H1 (cell line): ENCODE data around the gene OR52B6. TPM values are rescaled to one million over a fixed set of nuclear protein-coding genes. Genes with fewer than 3 reads are reported as not detected.
"Not testable (repeated sequence)": the region's sequence is repeated elsewhere in the genome, so short reads cannot be mapped to it uniquely, and the experiment has no call there.

Experiments used
- CTCF ChIA-PET: fragments of 300-600 bp; sonication (Branson Sonifier 250); formaldehyde crosslinking; loops from one replicate; lab custom pipeline; 2021; ENCODE audit not compliant: partially characterized antibody; lab: Charles Lee
- POLR2A ChIA-PET: fragments of 300-600 bp; sonication (Branson Sonifier 250); formaldehyde crosslinking; loops from one replicate; lab custom pipeline; 2021; ENCODE audit warnings: inconsistent platforms; ENCODE audit not compliant: partially characterized antibody; lab: Charles Lee
- DNase-seq, 2 experiments: peaks; one replicate each; pipeline versions ENCODE4 v3.0.0 to v3.0.0-alpha.2; 2010 to 2022; ENCODE audit warnings: low spot score in 2 of 2, low read depth in 1 of 2, mixed read lengths in 1 of 2
- FAIRE-seq: peaks from 2 replicates; lab custom pipeline; 2011; peaks lifted over from hg19 to GRCh38; lab: Jason Lieb, UNC
- H2AFZ ChIP-seq: 2 replicates; pipeline ENCODE4 v1.8.1; 2012; ENCODE audit warnings: low read length, inconsistent platforms
- H2AK5ac ChIP-seq: 2 replicates; pipeline ENCODE4 v1.6.1; 2013; ENCODE audit warnings: low read depth, low read length
- H2BK120ac ChIP-seq: replicated peaks from 2 replicates; pipeline ENCODE3; 2013; ENCODE audit warnings: low read depth, low read length, inconsistent platforms
- H2BK12ac ChIP-seq: 2 replicates; pipeline ENCODE4 v1.6.1; 2013; ENCODE audit warnings: low read depth, low read length
- H2BK15ac ChIP-seq: 2 replicates; pipeline ENCODE4 v1.6.1; 2013; ENCODE audit warnings: low read length
- H2BK20ac ChIP-seq: 2 replicates; pipeline ENCODE4 v1.6.1; 2013; ENCODE audit warnings: low read length
- H2BK5ac ChIP-seq: 2 replicates; pipeline ENCODE4 v1.6.1; 2013; ENCODE audit warnings: low read depth, low read length
- H3K14ac ChIP-seq: 2 replicates; pipeline ENCODE4 v1.6.1; 2013; ENCODE audit warnings: inconsistent platforms; ENCODE audit not compliant: insufficient read length
- H3K18ac ChIP-seq: 2 replicates; pipeline ENCODE4 v1.6.1; 2013; ENCODE audit warnings: low read length; ENCODE audit errors: extremely low read depth
- H3K23ac ChIP-seq: 2 replicates; pipeline ENCODE4 v1.6.1; 2013; ENCODE audit warnings: inconsistent platforms; ENCODE audit not compliant: insufficient read length
- H3K23me2 ChIP-seq: 2 replicates; pipeline ENCODE4 v1.6.1; 2013; ENCODE audit warnings: low read depth, low read length
- H3K27ac ChIP-seq: 2 replicates; pipeline ENCODE4 v1.6.1; 2011; ENCODE audit warnings: low read depth, low read length, inconsistent platforms
- H3K27me3 ChIP-seq, 4 experiments: replicated peaks in 1 of 4; 1 replicate in 1 of 4; 2 replicates in 3 of 4; pipeline versions ENCODE4 v1.6.1 to v1.8.1; 2011 to 2013; ENCODE audit warnings: low read length in 3 of 4, mild to moderate bottlenecking in 3 of 4, inconsistent platforms in 2 of 4, mixed read lengths in 2 of 4, moderate library complexity in 1 of 4; ENCODE audit not compliant: control insufficient read depth in 3 of 4, insufficient read depth in 3 of 4; ENCODE audit errors: extremely low read depth in 1 of 4
- H3K36me3 ChIP-seq, 4 experiments: 2 replicates each; pipeline versions ENCODE4 v1.6.1 to v1.8.1; 2011 to 2013; ENCODE audit warnings: mild to moderate bottlenecking in 4 of 4, low read length in 3 of 4, moderate library complexity in 2 of 4, control low read depth in 1 of 4, inconsistent platforms in 1 of 4; ENCODE audit not compliant: insufficient read depth in 4 of 4, control insufficient read depth in 2 of 4
- H3K4ac ChIP-seq: replicated peaks from 2 replicates; pipeline ENCODE3; 2013; ENCODE audit warnings: low read length, low read depth, mixed read lengths, inconsistent platforms; ENCODE audit not compliant: insufficient read length
- H3K4me1 ChIP-seq, 4 experiments: replicated peaks in 1 of 4; 1 replicate in 1 of 4; 2 replicates in 3 of 4; pipeline versions ENCODE4 v1.6.1 to v1.8.1; 2011 to 2013; ENCODE audit warnings: low read length in 3 of 4, inconsistent platforms in 2 of 4, mixed read lengths in 1 of 4; ENCODE audit not compliant: insufficient read depth in 4 of 4, control insufficient read depth in 3 of 4
- H3K4me2 ChIP-seq, 2 experiments: 2 replicates each; pipeline versions ENCODE4 v1.6.1 to v1.8.1; 2011 to 2013; ENCODE audit warnings: low read depth in 2 of 2, low read length in 2 of 2, control low read depth in 1 of 2, inconsistent platforms in 1 of 2, mild to moderate bottlenecking in 1 of 2; ENCODE audit not compliant: insufficient read depth in 1 of 2
- H3K4me3 ChIP-seq, 4 experiments: fragments of 200-600, 300-600 bp in 1 of 4; sonication (generic), shearing (Covaris generic), sonication (Bioruptor Twin) in 1 of 4; 2 replicates each; pipeline versions ENCODE4 v1.5.1 to v1.8.1; 2011 to 2016; ENCODE audit warnings: low read length in 4 of 4, low read depth in 3 of 4, control low read depth in 2 of 4, inconsistent platforms in 2 of 4, mild to moderate bottlenecking in 2 of 4, mixed read lengths in 1 of 4, moderate library complexity in 1 of 4; ENCODE audit not compliant: insufficient read depth in 2 of 4; ENCODE audit errors: extremely low read depth in 1 of 4
- H3K56ac ChIP-seq: replicated peaks from 2 replicates; pipeline ENCODE3; 2013; ENCODE audit warnings: low read depth, mild to moderate bottlenecking, mixed read lengths, low read length, inconsistent platforms; ENCODE audit not compliant: insufficient read length
- H3K79me1 ChIP-seq: 2 replicates; pipeline ENCODE4 v1.6.1; 2013; ENCODE audit warnings: low read depth, low read length, control low read depth
- H3K79me2 ChIP-seq, 2 experiments: 2 replicates each; pipeline versions ENCODE4 v1.6.1 to v1.8.1; 2012 to 2013; ENCODE audit warnings: low read length in 2 of 2, mild to moderate bottlenecking in 2 of 2, inconsistent platforms in 1 of 2; ENCODE audit not compliant: insufficient read depth in 2 of 2, control insufficient read depth in 1 of 2
- H3K9ac ChIP-seq, 4 experiments: replicated peaks in 1 of 4; 1 replicate in 1 of 4; 2 replicates in 3 of 4; pipeline versions ENCODE4 v1.6.1 to v1.8.1; 2011 to 2013; ENCODE audit warnings: low read depth in 3 of 4, low read length in 3 of 4, control low read depth in 2 of 4, mild to moderate bottlenecking in 2 of 4, moderate library complexity in 2 of 4, inconsistent platforms in 1 of 4; ENCODE audit errors: extremely low read depth in 1 of 4
- H3K9me3 ChIP-seq, 2 experiments: 2 replicates each; pipeline versions ENCODE4 v1.6.1 to v1.8.1; 2012 to 2013; ENCODE audit warnings: mild to moderate bottlenecking in 2 of 2, moderate library complexity in 2 of 2, control low read depth in 1 of 2, inconsistent platforms in 1 of 2, low read depth in 1 of 2, low read length in 1 of 2, mixed read lengths in 1 of 2; ENCODE audit not compliant: insufficient read depth in 2 of 2
- H4K20me1 ChIP-seq, 2 experiments: replicated peaks in 1 of 2; 2 replicates each; pipeline versions ENCODE3 to v1.8.1; 2011 to 2013; ENCODE audit warnings: inconsistent platforms in 2 of 2, low read length in 2 of 2, mild to moderate bottlenecking in 1 of 2; ENCODE audit not compliant: insufficient read depth in 2 of 2, control insufficient read depth in 1 of 2
- H4K5ac ChIP-seq: 2 replicates; pipeline ENCODE4 v1.6.1; 2013; ENCODE audit warnings: low read length, low read depth, mixed read lengths, inconsistent platforms; ENCODE audit not compliant: insufficient read length
- H4K8ac ChIP-seq: 2 replicates; pipeline ENCODE4 v1.8.0; 2013; ENCODE audit warnings: mild to moderate bottlenecking, moderate library complexity, low read length, inconsistent platforms; ENCODE audit not compliant: insufficient read depth; ENCODE audit errors: extremely low read depth
- H4K91ac ChIP-seq: replicated peaks from 2 replicates; pipeline ENCODE3; 2013; ENCODE audit warnings: low read length, mixed read lengths, inconsistent platforms; ENCODE audit not compliant: insufficient read length
- WGBS, 2 experiments: shearing (Covaris generic) in 1 of 2; methylation state at CpG; one replicate each; pipeline versions ENCODE4 v1.1.6 to v1.1.7; 2013 to 2015; ENCODE audit warnings: low lambda C conversion rate in 2 of 2, mixed read lengths in 2 of 2, inconsistent platforms in 1 of 2, low coverage in 1 of 2, missing lambda C conversion rate in 1 of 2; ENCODE audit not compliant: insufficient replicate concordance in 2 of 2, insufficient coverage in 1 of 2, insufficient read length in 1 of 2; ENCODE audit errors: extremely low coverage in 1 of 2, missing lambda C conversion rate in 1 of 2; 5-methylcytosine and 5-hydroxymethylcytosine counted together
- polyA plus RNA-seq, 7 experiments: library from polyadenylated mRNA; depleted of rRNA in 3 of 7; stranded (reverse) in 5 of 7; unstranded in 2 of 7; fragments of >200 nt in 5 of 7; fragments of 200-250 nt in 2 of 7; gene quantifications; 1 replicate in 5 of 7; 2 replicates in 1 of 7; 4 replicates in 1 of 7; pipeline versions ENCODE4 v1.2.1 to v1.2.3, GENCODE V29; 2011 to 2013; ENCODE audit warnings: missing spikeins in 2 of 7, mixed read lengths in 2 of 7
- total RNA-seq: library from RNA; stranded (reverse); fragmentation: NEBNext Ultra II Directional; extraction: Animal tissue kit (Norgen Biotek cat#: 25700); gene quantifications from 2 replicates; pipeline ENCODE4 v1.2.1, GENCODE V29; 2021

The OR52B6 gene
- total and polyA plus RNA-seq, 2 of the 8 experiments (the other 6 are each of a cell fraction or from before 2014, with no cell fraction given) = not detected

GRCh38 chr11:5602791-5603190 lies 22.1 kb downstream of the OR52B6 start:
- CTCF ChIA-PET = interaction anchor here (1.0 to 6.8 kb wide), 5 partner anchors 9 to 117 kb away, joined by 3 to 71 read pairs (median 3); no protein-coding TSS in a partner anchor
- H2BK20ac ChIP-seq, H2BK5ac ChIP-seq, FAIRE-seq, H3K23me2 ChIP-seq, H2BK15ac ChIP-seq, H2BK120ac ChIP-seq, H3K4me2 ChIP-seq, H4K91ac ChIP-seq, POLR2A ChIA-PET, H4K8ac ChIP-seq, H3K18ac ChIP-seq, H4K20me1 ChIP-seq, H3K14ac ChIP-seq, H3K9ac ChIP-seq, H3K79me1 ChIP-seq, H3K4me1 ChIP-seq, H3K4me3 ChIP-seq, H3K27me3 ChIP-seq, H3K4ac ChIP-seq, H3K9me3 ChIP-seq, H4K5ac ChIP-seq, H3K23ac ChIP-seq, H2AK5ac ChIP-seq, H2AFZ ChIP-seq, H3K56ac ChIP-seq, H3K27ac ChIP-seq, H2BK12ac ChIP-seq, DNase-seq: not testable (repeated sequence)
- Histone ChIP-seq H3K79me2 (peaks cover 3 to 33% of the 10 kb centered on the region in 2 experiments; a peak in 3 of 4 replicates), H3K36me3 (peaks cover 0 to 28% (median 22%) of the 10 kb centered on the region in 4 experiments; a peak in 7 of 8 replicates)
- 96% methylated on average over 4 of the region's 4 CpGs; no CpG with 5 or more reads in 1 of the 2 experiments for WGBS, 2 experiments
